ENCODE measurements around the gene SFXN3. TPM values are rescaled to one million over a fixed set of nuclear protein-coding genes. Genes with fewer than 3 reads are reported as not detected.

The SFXN3 gene, protein sequence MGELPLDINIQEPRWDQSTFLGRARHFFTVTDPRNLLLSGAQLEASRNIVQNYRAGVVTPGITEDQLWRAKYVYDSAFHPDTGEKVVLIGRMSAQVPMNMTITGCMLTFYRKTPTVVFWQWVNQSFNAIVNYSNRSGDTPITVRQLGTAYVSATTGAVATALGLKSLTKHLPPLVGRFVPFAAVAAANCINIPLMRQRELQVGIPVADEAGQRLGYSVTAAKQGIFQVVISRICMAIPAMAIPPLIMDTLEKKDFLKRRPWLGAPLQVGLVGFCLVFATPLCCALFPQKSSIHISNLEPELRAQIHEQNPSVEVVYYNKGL
- total RNA-seq = 7.7 TPM
- polyA plus RNA-seq = 16.3 TPM
- long read RNA-seq, donor 1 = 0 reads
- long read RNA-seq, donor 2 = 0 reads
- long read RNA-seq, donor 3, partial matches to known transcripts = 0 of 1 reads
- long read RNA-seq, donor 3, other reads (novel, unspliced or antisense) = 0 of 1 reads
- long read RNA-seq, donor 4, partial matches to known transcripts = 0 of 1 reads
- long read RNA-seq, donor 4, other reads (novel, unspliced or antisense) = 0 of 1 reads
- long read RNA-seq, donor 5, partial matches to known transcripts = 0 of 1 reads
- long read RNA-seq, donor 5, other reads (novel, unspliced or antisense) = 0 of 1 reads
- long read RNA-seq, donor 6, partial matches to known transcripts = 0 of 1 reads
- long read RNA-seq, donor 6, other reads (novel, unspliced or antisense) = 0 of 1 reads
- long read RNA-seq, donor 7 = 0 reads
- long read RNA-seq, donor 8 = 0 reads
- long read RNA-seq, donor 9 = 0 reads
- long read RNA-seq, donor 10 = 0 reads

DNA sequence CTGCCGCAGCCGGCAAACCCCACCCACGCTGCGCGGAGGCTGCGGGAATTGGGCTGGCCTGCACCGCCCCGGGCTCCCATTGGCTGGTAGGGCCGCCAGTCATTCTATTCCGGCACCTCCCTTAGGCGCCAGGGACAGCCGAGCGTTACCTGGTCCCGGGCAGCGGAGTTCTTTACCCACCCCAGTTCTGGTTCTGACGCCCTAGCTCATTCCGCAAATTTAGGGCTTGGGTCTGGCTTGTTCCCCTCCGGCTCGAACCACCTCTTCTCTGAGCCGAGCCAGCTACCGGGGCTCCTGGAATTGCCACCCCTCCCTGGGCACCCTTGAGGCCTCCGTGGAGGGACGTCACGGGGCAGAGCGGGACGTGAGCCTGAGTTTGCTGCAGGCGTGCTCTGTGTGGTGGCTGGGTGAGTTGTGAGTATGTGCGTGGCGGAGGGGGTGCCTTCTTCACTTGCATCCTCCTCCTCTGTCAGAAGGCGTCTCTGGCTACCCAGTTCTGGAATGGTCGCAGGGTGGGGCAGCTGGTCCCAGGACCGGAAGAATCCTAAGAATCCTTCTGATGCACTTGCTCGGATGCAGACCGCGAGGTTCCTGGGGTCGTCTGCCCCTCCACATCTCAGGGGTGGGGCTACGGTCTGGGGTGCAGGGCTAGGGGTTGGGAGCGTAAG, at the start of gene SFXN3, which contains the start of gene PDZD7:
TSS of gene SFXN3 (plus strand) at position 107 of the 668 bp plus-strand sequence. CDS start 3,461 bp downstream, outside the sequence.
TSS of gene PDZD7 (minus strand) at position 2 of the 668 bp plus-strand sequence. CDS start 910 bp downstream, outside the sequence.
- peaks cover 0 to 4% of the 10 kb centered on the region in 2 donors for H3K36me3 ChIP-seq (ENCODE audit: control insufficient read depth in 2 of 2, insufficient read depth in 2 of 2, low read length in 1 of 2)
- H3K27me3 ChIP-seq (ENCODE audit: control insufficient read depth in 2 of 2, insufficient read depth in 1 of 2, low read length in 1 of 2) = peaks cover 8 to 84% of the 10 kb centered on the region in 2 donors
- under 1% methylated on average over 38 of the region's 38 CpGs for WGBS
- peaks cover 8 to 39% of the 10 kb centered on the region in 2 donors for H3K4me1 ChIP-seq (ENCODE audit: control insufficient read depth in 2 of 2, insufficient read depth in 2 of 2, low read length in 2 of 2)
- peak within 1 kb of the TSS; percentile 66 to 87 for H3K27ac ChIP-seq (ENCODE audit: low read depth in 1 of 2, low read length in 1 of 2)
- H3K4me3 ChIP-seq (ENCODE audit: low read length in 2 of 2) = peak within 1 kb of the TSS; percentile 55 to 59
- DNase-seq (ENCODE audit: low read depth in 6 of 9, low spot score in 9 of 9) = peak; percentile 78 to 96 (median 90)
- H3K9me3 ChIP-seq (ENCODE audit: control insufficient read depth in 2 of 2, insufficient read depth in 1 of 2, low read length in 1 of 2) = peaks cover 0 to 4% of the 10 kb centered on the region in 2 donors

DNA sequence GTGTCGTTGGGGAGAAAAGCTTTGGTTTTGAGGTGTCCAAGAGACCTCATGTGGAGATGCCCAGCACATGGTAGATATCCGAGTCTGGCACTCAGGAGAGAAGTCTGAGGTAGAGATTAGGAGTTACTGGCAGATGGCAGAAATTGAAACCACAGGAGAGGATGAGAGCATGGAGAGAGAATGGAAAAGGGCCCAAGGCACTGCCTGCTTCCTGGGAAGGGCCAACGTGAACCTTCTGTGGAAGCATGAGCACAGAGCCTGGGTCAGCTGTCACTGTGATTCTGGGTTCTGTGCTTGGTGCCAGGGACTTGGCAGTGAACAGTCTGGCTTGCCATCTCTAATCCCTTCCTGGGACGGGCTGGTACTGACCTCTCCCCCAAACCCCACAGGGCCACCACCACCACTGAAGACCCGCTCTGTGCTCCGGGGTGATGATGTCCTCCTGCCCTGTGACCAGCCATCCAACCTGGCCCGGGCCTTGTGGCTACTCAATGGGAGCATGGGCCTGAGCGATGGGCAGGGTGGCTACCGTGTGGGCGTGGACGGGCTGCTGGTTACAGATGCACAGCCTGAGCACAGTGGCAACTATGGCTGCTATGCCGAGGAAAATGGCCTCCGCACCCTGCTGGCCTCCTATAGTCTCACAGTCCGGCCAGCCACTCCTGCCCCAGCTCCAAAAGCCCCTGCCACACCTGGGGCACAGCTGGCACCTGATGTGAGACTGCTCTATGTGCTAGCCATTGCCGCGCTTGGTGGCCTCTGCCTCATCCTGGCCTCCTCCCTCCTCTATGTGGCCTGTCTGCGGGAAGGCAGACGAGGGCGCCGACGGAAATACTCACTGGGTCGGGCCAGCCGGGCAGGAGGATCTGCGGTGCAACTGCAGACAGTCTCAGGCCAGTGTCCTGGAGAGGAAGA, 47.9 kb upstream of the SFXN3 start:
- no peak overlapping the region for H3K27ac ChIP-seq (ENCODE audit: low read depth in 1 of 2, low read length in 1 of 2)
- H3K9me3 ChIP-seq (ENCODE audit: control insufficient read depth in 2 of 2, insufficient read depth in 1 of 2, low read length in 1 of 2) = no peaks in the 10 kb centered on the region
- peaks cover 0 to 2% of the 10 kb centered on the region in 2 donors for H3K27me3 ChIP-seq (ENCODE audit: control insufficient read depth in 2 of 2, insufficient read depth in 1 of 2, low read length in 1 of 2)
- H3K4me1 ChIP-seq (ENCODE audit: control insufficient read depth in 2 of 2, insufficient read depth in 2 of 2, low read length in 2 of 2) = peaks cover 10 to 17% of the 10 kb centered on the region in 2 donors
- H3K36me3 ChIP-seq (ENCODE audit: control insufficient read depth in 2 of 2, insufficient read depth in 2 of 2, low read length in 1 of 2) = peaks cover 23 to 37% of the 10 kb centered on the region in 2 donors
- H3K4me3 ChIP-seq (ENCODE audit: low read length in 2 of 2) = no peak overlapping the region
- WGBS = 96% methylated on average over 24 of the region's 24 CpGs
- no peak for DNase-seq (ENCODE audit: low read depth in 6 of 9, low spot score in 9 of 9)

DNA sequence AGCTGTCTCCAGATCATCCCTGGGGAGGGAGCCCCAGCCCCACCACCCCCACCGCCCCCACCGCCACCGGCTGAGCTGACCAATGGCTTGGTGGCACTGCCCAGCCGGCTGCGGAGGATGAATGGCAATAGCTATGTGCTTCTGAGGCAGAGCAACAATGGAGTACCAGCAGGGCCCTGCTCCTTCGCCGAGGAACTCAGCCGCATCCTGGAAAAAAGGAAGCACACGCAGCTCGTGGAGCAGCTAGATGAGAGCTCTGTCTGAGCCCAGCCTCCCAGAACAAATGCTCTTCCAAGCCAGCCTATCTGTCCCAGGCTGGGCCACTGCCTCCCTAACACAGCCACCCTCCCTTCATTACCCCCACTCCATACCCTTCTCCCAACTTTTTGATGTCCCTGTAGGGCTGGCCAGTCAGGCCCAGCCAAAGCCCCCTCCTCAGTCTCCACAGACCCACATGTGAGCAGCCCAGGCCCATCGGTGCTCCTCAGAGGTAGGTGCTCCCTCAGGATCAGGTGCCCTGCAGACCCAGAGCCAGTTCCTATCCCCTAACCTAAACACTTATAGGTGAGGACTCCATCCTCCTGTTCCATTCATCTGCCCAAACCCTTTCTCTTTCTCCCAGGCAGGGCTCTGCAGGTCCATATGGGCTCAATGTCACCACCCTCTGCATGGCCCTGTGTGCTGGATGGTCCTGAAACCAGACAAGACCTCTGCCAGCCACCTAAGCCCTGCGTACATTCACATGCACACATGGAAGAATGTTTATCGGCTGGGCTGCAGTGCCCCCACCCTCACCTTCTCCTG, 47.0 kb upstream of the SFXN3 start:
- peaks cover 10 to 22% of the 10 kb centered on the region in 2 donors for H3K4me1 ChIP-seq (ENCODE audit: control insufficient read depth in 2 of 2, insufficient read depth in 2 of 2, low read length in 2 of 2)
- H3K27ac ChIP-seq (ENCODE audit: low read depth in 1 of 2, low read length in 1 of 2) = no peak overlapping the region
- peaks cover 0 to 2% of the 10 kb centered on the region in 2 donors for H3K27me3 ChIP-seq (ENCODE audit: control insufficient read depth in 2 of 2, insufficient read depth in 1 of 2, low read length in 1 of 2)
- peaks cover 0 to 4% of the 10 kb centered on the region in 2 donors for H3K9me3 ChIP-seq (ENCODE audit: control insufficient read depth in 2 of 2, insufficient read depth in 1 of 2, low read length in 1 of 2)
- H3K4me3 ChIP-seq (ENCODE audit: low read length in 2 of 2) = no peak overlapping the region
- whole genome bisulfite sequencing = 95% methylated on average over 13 of the region's 13 CpGs
- no peak for DNase-seq (ENCODE audit: low read depth in 6 of 9, low spot score in 9 of 9)
- H3K36me3 ChIP-seq (ENCODE audit: control insufficient read depth in 2 of 2, insufficient read depth in 2 of 2, low read length in 1 of 2) = peaks cover 24 to 29% of the 10 kb centered on the region in 2 donors

DNA sequence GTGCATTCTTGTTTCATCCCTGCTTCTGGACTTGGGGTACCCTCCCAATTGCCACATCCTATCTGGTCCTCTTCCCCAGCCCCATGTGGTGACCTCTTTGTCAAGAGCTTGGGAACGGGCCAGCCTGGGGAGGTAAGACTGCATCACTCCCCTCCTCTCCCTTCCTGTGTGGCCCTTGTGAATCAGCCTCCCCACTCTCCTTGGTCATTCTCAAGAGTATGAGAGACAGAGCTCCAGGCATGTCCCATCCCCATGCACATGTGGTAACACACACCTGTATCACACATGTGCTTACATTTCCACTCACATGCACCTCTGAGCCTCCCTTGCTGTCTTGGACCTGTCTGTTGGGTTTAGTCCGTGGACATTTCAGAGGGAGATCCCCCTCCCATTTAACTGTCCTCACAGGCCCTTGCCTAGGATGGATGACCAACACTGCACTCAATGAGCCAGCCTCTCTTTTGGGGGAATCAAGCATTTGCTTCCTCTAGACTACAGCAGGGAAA, 46.3 kb upstream of the SFXN3 start:
- Histone ChIP-seq H3K4me1 (ENCODE audit: control insufficient read depth in 2 of 2, insufficient read depth in 2 of 2, low read length in 2 of 2) (peaks cover 10 to 22% of the 10 kb centered on the region in 2 donors), H3K9me3 (ENCODE audit: control insufficient read depth in 2 of 2, insufficient read depth in 1 of 2, low read length in 1 of 2) (peaks cover 0 to 6% of the 10 kb centered on the region in 2 donors), H3K27me3 (ENCODE audit: control insufficient read depth in 2 of 2, insufficient read depth in 1 of 2, low read length in 1 of 2) (peaks cover 0 to 2% of the 10 kb centered on the region in 2 donors), H3K27ac (ENCODE audit: low read depth in 1 of 2, low read length in 1 of 2) (no peak overlapping the region), H3K4me3 (ENCODE audit: low read length in 2 of 2) (no peak overlapping the region), H3K36me3 (ENCODE audit: control insufficient read depth in 2 of 2, insufficient read depth in 2 of 2, low read length in 1 of 2) (peaks cover 23 to 35% of the 10 kb centered on the region in 2 donors)
- no peak for DNase-seq (ENCODE audit: low read depth in 6 of 9, low spot score in 9 of 9)
- WGBS = 97% methylated on average over 2 of the region's 2 CpGs

DNA sequence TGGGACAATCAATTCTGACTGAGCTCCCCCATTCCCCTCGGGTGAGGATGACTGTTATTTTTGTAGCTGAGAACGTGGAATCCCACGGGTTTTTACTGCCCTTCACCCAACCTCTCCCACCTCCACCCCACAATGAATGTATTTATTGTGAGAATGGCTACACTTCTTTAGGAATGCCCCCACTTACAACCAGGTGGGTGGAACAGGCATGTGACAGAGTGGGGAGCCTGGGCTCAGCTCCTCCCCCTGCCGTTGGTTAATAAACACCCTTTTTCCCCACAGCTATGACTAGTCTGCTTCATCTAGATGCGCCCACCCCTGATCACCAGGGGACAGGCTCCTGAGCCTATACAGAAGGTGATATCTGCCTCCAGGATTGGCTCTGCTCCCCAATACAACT, 45.7 kb upstream of the SFXN3 start:
- DNase-seq (ENCODE audit: low read depth in 6 of 9, low spot score in 9 of 9) = no peak
- Histone ChIP-seq H3K9me3 (ENCODE audit: control insufficient read depth in 2 of 2, insufficient read depth in 1 of 2, low read length in 1 of 2) (peaks cover 0 to 6% of the 10 kb centered on the region in 2 donors), H3K4me1 (ENCODE audit: control insufficient read depth in 2 of 2, insufficient read depth in 2 of 2, low read length in 2 of 2) (peaks cover 10 to 22% of the 10 kb centered on the region in 2 donors), H3K36me3 (ENCODE audit: control insufficient read depth in 2 of 2, insufficient read depth in 2 of 2, low read length in 1 of 2) (peaks cover 27 to 31% of the 10 kb centered on the region in 2 donors), H3K4me3 (ENCODE audit: low read length in 2 of 2) (no peak overlapping the region), H3K27ac (ENCODE audit: low read depth in 1 of 2, low read length in 1 of 2) (no peak overlapping the region), H3K27me3 (ENCODE audit: control insufficient read depth in 2 of 2, insufficient read depth in 1 of 2, low read length in 1 of 2) (peaks cover 0 to 2% of the 10 kb centered on the region in 2 donors)
- WGBS = 89% methylated on average over 5 of the region's 5 CpGs

DNA sequence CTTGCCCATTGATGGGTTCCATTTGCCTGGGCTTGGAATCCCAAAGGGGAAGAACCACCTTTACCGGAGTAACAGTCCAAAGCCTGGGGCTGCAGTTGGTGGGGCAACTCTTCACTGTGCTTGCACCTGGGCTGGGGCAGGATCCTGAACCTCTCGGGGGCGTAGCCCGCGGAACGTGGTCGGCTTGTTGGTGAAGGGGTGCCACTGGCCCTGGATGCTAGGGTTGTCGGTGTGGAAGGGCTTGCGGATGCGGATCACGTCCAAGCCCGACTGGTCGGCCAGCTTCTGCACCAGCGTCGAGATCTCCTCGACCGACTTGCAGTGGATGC, 44.4 kb upstream of the SFXN3 start:
- H3K4me3 ChIP-seq (ENCODE audit: low read length in 2 of 2) = peak overlapping the region; percentile 61 to 98
- H3K36me3 ChIP-seq (ENCODE audit: control insufficient read depth in 2 of 2, insufficient read depth in 2 of 2, low read length in 1 of 2) = peaks cover 29 to 36% of the 10 kb centered on the region in 2 donors
- peaks cover 0 to 6% of the 10 kb centered on the region in 2 donors for H3K9me3 ChIP-seq (ENCODE audit: control insufficient read depth in 2 of 2, insufficient read depth in 1 of 2, low read length in 1 of 2)
- no peak overlapping the region for H3K27ac ChIP-seq (ENCODE audit: low read depth in 1 of 2, low read length in 1 of 2)
- 34% methylated on average over 17 of the region's 17 CpGs for whole genome bisulfite sequencing
- no peak for DNase-seq (ENCODE audit: low read depth in 6 of 9, low spot score in 9 of 9)
- H3K27me3 ChIP-seq (ENCODE audit: control insufficient read depth in 2 of 2, insufficient read depth in 1 of 2, low read length in 1 of 2) = peaks cover 0 to 2% of the 10 kb centered on the region in 2 donors
- H3K4me1 ChIP-seq (ENCODE audit: control insufficient read depth in 2 of 2, insufficient read depth in 2 of 2, low read length in 2 of 2) = peaks cover 10 to 22% of the 10 kb centered on the region in 2 donors

DNA sequence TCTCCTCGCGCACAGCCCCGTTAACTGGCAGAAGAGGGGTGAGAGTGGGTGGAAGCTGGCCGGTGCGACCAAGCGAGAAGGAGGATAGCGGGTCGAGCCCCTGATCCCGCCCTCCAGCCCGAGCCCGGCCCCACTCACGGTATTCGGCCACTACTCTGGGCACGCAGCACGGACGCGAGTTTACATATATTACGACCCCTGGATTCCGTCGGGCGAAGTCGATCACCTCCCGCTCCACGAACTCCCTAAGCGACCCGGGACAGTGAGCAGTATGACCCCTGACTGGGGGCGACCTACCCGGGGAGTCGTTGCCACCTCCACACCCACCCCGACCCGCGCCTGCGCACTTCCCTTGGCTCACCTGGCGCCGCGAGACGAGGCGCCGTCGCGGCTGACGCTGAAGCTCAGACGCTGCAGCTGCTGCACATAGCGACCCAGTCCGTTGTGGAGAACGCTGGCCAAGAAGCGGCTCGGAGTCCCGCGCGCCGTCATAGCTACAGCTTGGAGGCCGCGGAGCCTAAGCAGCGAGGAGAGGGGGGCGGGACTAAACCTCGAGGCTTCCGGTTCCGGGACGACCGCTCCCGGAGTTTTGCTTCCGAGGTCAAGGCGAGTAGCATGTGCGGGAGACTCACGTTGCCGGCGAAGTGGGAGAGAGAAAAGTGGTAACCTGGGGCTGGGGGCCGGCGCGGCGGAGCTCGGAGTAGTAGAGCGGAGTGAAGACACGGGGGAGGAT, 43.9 kb upstream of the SFXN3 start, which contains the start of the genes MRPL43 and TWNK:
TSS of gene MRPL43 (minus strand) at position 546 of the 733 bp plus-strand sequence. CDS start at position 492, 54 bp downstream.
TSS of gene TWNK (plus strand) at position 592 of the 733 bp plus-strand sequence. CDS start 668 bp downstream, outside the sequence.
- Histone ChIP-seq H3K36me3 (ENCODE audit: control insufficient read depth in 2 of 2, insufficient read depth in 2 of 2, low read length in 1 of 2) (peaks cover 29 to 36% of the 10 kb centered on the region in 2 donors), H3K27ac (ENCODE audit: low read depth in 1 of 2, low read length in 1 of 2) (peak within 1 kb of the TSS; percentile 87 to 88), H3K9me3 (ENCODE audit: control insufficient read depth in 2 of 2, insufficient read depth in 1 of 2, low read length in 1 of 2) (peaks cover 0 to 6% of the 10 kb centered on the region in 2 donors), H3K27me3 (ENCODE audit: control insufficient read depth in 2 of 2, insufficient read depth in 1 of 2, low read length in 1 of 2) (peaks cover 0 to 2% of the 10 kb centered on the region in 2 donors), H3K4me3 (ENCODE audit: low read length in 2 of 2) (peak within 1 kb of the TSS; percentile 61 to 98), H3K4me1 (ENCODE audit: control insufficient read depth in 2 of 2, insufficient read depth in 2 of 2, low read length in 2 of 2) (peaks cover 10 to 22% of the 10 kb centered on the region in 2 donors)
- peak in 8 of 9 donors; percentile 73 to 92 (median 83) for DNase-seq (ENCODE audit: low read depth in 6 of 9, low spot score in 9 of 9)
- under 1% methylated on average over 75 of the region's 75 CpGs for WGBS

Measured in thymus (tissue), 14 donors.